C1 segment of cervical spinal cord (tissue), 14 donors: ENCODE data around the gene C2orf42.
A peak's percentile ranks its signal among the peaks of the same experiment; 100 is the strongest.
"Not testable (repeated sequence)": the region's sequence is repeated elsewhere in the genome, so short reads cannot be mapped to it uniquely, and the experiment has no call there.

Source experiments
- DNase-seq, 14 donors: peaks; one replicate each; lab custom pipeline; 2025; lab: John Stamatoyannopoulos, UW

C2orf42 gene

DNA sequence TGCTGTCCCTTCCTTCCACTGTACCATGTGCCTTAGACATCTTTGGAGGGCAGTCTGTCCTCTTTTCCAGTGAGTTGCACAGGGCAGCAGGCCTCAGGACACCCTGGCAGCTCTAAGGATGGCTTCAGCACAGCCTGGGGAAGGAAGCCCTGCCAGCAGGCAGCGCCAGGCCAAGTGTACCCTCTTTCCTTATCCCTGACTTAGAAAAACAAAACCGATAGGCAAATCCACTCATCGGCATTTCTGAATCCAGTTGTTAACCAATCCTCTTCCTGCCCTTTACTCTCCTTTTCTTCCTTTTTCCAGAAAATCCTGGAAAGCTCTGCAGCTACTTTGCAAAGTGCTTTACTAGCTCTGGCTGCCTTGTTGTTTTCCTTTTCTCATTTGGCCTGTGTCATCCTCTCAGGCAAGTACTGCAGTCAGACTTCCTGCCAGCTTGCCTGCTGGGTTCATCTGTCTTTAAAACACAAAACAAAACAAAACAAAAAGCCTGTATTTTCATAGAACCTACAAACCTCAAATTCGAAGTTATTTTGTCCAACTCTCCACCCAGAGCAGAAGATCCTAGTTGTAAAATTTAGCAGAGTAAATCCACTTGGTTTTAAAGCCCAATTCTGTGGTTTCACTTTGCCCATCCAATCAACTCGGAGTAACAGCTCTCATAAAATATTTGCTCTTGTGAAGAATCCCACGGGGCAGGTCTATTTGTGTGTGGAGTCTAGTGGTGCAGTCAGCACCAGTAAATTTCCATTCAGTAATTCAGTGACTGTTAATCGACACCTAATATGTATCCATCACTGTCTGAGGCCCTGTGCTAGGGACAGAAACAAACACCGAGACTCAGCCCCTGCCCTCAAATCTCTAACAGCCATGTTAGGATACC is 58.3 kb downstream of the C2orf42 start:
- DNase-seq, result peak in 12 of 14 donors; percentile 40 to 98 (median 74)

DNA sequence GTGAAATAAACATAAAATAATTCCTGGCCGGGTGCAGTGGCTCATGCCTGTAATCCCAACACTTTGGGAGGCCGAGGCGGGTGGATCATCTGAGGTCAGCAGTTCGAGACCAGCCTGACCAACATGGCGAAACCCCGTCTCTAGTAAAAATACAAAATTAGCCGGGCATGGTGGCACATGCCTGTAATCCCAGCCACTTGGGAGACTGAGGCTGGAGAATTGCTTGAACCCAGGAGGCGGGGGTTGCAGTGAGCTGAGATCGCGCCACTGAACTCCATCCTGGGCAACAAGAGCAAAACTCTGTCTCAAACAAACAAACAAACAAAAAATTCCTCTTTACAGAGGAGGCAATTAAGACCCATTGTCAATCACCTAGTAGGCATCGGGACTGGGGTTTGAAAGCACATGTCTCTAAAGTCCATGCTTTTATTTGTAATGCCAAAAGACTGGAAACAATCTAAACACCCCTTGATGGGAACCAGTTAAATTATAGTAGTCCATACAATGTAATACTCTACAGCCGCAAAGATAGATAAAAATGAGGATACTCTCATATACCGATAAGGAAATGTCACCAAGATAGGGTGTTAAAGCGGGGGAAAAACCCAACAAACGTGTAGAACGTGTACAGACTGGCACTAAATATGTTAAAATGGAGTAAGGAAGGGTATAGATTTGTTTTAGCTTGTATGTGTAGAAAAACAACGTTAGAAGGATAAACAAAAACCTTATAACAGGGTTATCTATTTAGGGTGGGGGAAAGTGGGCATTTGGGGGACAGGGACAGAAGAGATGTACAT is 59.3 kb downstream of the C2orf42 start:
- not testable (repeated sequence) for DNase-seq

GRCh38 chr2:70128005-70128404 is 62.8 kb downstream of the C2orf42 start:
- no peak for DNase-seq

GRCh38 chr2:70126413-70126812 is 64.4 kb downstream of the C2orf42 start:
- no peak for DNase-seq

DNA sequence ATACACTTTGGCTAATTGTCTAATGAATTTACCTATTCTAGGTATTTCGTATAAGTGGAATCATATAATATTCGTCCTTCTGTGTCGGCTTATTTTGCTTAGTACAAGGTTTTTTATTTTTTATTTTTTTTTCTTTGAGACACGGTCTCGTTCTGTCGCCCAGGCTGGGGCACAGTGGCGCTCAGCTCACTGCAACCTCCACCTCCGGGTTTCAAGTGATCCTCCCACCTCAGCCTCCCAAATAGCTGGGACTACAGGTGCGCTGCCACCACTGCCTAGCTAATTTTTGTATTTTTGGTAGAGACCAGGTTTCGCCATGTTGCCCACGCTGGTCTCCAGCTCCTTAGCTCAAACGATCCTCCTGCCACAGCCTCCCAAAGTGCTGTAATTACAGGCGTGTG is 65.3 kb downstream of the C2orf42 start:
- DNase-seq, result no peak

DNA sequence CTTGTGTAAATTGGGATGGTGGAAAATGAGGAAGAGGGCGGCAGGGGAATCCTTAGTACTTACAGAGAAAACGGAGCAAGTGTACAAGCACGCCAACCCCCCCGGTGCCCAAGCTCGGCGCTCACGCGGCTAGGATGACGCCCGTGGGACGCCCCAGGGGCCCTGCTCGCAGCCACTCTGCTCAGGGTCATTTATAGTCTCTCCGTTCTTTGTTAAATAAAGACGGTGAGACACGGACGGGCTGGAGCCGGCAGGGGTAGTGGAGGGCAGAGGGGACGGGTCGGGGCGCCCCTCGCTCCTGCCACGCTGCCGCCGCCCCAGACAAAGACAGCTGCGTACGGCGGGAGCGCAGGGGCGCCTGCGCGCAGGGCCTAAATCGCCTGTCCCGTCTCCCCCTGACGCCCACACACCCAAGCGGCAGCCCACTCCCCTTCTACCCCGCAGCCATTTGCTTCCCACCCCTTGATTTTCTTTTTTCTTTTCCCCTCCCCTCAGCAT is 65.8 kb downstream of the C2orf42 start:
- DNase-seq, result peak in 12 of 14 donors; percentile 43 to 75 (median 60)

DNA sequence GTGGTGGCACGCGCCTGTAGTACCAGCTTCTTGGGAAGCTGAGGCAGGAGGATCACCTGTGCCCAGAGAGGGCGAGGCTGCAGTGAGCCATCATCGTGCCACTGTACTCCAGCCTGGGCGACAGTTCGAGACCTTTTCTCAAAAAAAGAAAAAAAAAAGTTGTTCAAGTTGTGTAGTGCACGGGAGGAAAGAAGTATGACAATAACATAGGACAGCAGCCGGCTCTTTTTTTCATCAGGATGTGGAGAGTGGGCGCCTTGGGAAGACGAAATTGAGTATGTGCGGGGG is 67.0 kb downstream of the C2orf42 start:
- DNase-seq, result no peak

GRCh38 chr2:70123051-70123828 is 67.6 kb downstream of the C2orf42 start:
- peak in 6 of 14 donors; percentile 33 to 68 (median 48) for DNase-seq

GRCh38 chr2:70122470-70122869 is 68.3 kb downstream of the C2orf42 start:
- DNase-seq, result no peak

DNA sequence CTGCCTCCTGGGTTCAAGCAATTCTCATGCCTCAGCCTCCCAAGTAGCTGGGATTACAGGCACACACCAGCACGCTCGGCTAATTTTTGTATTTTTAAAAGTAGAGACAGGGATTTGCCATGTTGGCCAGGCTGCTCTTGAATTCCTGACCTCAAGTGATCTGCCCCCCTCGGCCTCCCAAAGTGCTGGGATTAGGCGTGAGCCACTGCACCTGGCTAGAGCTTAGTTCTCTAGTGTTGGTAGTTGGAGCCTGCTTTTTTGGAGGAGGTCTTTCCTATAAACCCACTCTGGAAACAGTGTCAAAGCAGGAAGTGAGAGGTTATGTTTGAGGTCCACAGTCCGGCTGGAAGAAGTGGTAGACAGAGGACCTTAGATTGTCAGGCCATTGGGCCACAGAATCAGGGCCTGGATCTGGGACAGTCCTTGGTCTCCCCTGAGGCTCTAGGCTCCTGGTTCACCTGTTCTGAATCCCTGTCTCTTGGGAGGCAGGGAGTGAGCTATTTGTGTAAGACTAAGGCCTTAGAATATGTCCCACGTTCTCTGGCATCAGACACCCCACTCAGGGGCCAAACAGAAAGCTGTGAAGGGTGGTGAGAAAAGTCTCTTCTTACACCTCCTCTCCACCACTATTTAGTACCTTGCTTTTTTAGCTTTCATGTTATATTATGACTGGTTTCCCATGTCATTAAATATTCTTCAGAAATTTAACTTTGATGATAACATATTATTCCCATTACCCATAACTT is 69.0 kb downstream of the C2orf42 start:
- no peak for DNase-seq

GRCh38 chr2:70118798-70119454 is 71.9 kb downstream of the C2orf42 start:
- DNase-seq, result peak in 8 of 14 donors; percentile 25 to 57 (median 34)

GRCh38 chr2:70116936-70117552 is 73.8 kb downstream of the C2orf42 start:
- peak in 2 of 14 donors; percentile 15 to 26 for DNase-seq

DNA sequence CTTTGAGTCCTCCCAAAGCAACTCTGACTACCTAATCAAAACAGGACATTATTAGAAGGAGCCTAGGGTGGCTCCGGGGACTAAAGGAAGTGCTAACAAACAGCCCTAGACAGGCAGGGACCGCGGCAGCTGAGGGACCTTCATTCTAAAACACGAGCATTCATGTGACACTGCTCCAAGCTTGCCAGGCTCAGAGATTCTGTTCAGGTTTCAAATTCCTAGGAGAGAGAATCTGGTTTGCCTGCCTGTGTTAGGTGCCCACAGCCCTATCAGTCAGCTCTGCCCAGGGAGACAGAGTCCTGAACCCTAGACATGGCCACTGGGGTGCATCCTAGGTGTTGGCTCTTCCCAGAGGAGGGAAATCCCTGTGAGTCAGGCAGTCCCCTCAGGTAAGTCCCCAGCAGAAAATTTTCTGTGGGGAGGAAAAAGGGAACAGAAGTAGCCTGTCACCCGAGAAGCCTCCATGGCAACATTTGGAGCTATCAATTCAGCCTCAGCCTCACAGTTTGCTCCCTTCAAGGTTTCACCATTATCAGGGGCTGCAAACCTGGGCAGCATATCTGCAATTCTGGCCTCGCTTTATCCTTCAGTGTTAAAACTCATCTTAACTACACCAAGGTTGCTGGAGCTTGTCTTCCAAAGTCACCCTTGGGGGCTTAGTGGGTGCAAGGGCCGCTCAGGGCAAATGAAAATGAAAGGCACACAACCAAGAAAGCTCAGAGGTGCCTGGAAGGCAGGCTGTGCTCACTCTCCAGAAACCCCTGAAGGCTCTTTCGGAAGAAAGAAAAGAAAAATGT is 75.0 kb downstream of the C2orf42 start:
- peak in 4 of 14 donors; percentile 27 to 60 (median 42) for DNase-seq

DNA sequence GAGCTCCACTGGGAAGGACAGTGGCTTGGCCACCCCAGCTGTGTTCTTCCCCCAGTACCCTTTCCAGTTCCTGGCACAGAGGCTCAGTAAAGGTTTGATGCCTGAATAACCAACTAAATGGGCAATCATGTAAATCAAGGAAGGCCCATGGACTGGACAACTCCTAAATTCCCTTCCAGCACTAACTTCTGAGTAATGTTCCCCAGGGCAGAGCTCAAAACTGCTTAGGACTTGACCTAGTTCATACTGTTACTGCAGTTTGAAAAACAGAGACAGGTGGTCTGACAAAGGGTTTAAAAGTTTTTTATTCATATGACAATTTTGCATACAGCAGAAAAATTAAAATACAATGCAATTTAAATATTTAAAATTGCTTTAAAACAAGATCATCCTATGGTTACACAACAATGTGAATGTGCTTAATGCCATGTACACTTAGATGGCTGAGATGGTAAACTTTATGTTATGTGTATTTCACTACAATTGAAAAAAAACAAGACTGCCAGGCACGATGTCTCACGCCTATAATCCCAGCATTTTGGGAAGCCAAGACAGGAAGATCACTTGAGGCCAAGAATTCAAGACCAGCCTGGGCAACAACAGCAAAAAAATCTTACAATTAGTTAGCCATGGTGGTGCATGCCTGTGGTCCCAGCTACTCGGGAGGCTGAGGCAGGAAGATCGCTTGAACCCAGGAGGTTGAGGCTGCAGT is 77.3 kb downstream of the C2orf42 start:
- DNase-seq, result no peak

GRCh38 chr2:70111752-70112591 is 78.8 kb downstream of the C2orf42 start:
- no peak for DNase-seq

DNA sequence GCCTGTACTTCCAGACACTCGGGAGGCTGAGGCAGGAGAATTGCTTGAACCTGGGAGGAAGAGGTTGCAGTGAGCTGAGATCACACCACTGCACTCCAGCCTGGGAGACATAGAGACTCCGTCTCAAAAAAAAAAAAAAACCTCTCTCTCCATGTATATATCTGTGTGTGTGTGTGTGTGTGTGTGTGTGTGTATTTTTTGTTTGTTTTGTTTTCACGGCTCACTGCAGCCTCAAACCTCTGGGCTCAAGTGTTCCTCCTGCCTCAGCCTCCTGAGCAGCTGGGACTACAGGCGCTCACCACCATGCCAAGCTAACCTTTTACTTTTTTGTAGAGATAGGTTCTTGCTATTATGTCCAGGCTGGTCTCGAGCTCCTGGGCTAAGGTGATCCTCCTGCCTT is 80.4 kb downstream of the C2orf42 start:
- DNase-seq, result not testable (repeated sequence)

- not testable (repeated sequence) for DNase-seq
These were observed 84.7 kb downstream of the C2orf42 start for GRCh38 chr2:70106138-70106537.
